Calu3 (cell line): ENCODE measurements around the gene CRYBG1. TPM values are rescaled to one million over a fixed set of nuclear protein-coding genes. Genes with fewer than 3 reads are reported as not detected.

Experiments used
- BruUV-seq: library from RNA; stranded (reverse); fragments of 400-500 nt; replicated peaks from 2 replicates; lab custom pipeline; 2021; lab: Mats Ljungman, UMichigan
- CTCF ChIA-PET: fragments of 300-600 bp; sonication (Branson Sonifier 250); formaldehyde crosslinking; loops from one replicate; lab custom pipeline; 2022; ENCODE audit warnings: antibody characterized with exemption; lab: Charles Lee
- DNase-seq: peaks from one replicate; pipeline ENCODE4 v3.0.0; 2022
- H3K27ac Mint-ChIP-seq: one replicate; pipeline ENCODE4 v1.8.0; 2022; ENCODE audit warnings: mixed read lengths; ENCODE audit not compliant: unreplicated experiment
- H3K27me3 Mint-ChIP-seq: one replicate; pipeline ENCODE4 v1.8.0; 2022; ENCODE audit warnings: mixed read lengths; ENCODE audit not compliant: unreplicated experiment
- H3K36me3 Mint-ChIP-seq: one replicate; pipeline ENCODE4 v1.8.0; 2022; ENCODE audit warnings: mild to moderate bottlenecking, moderate library complexity, mixed read lengths; ENCODE audit not compliant: insufficient read depth, unreplicated experiment
- H3K4me1 Mint-ChIP-seq: one replicate; pipeline ENCODE4 v1.8.0; 2022; ENCODE audit warnings: mild to moderate bottlenecking, low read depth, mixed read lengths; ENCODE audit not compliant: unreplicated experiment
- H3K4me3 Mint-ChIP-seq: one replicate; pipeline ENCODE4 v1.8.0; 2022; ENCODE audit warnings: mild to moderate bottlenecking, low read depth, moderate library complexity, mixed read lengths; ENCODE audit not compliant: unreplicated experiment
- H3K9me3 Mint-ChIP-seq: one replicate; pipeline ENCODE4 v1.8.0; 2022; ENCODE audit warnings: low read depth, mixed read lengths; ENCODE audit not compliant: unreplicated experiment
- intact Hi-C: fragments of 100-400 bp; cut with micrococcal nuclease; formaldehyde crosslinking; loops from one replicate; pipeline ENCODE4 v1.10.0; 2022; ENCODE audit not compliant: unreplicated experiment
- total RNA-seq: library from RNA; stranded (reverse); gene quantifications from 2 replicates; pipeline ENCODE4 v1.2.3, GENCODE V29; 2022
- TF ChIP-seq, protein P1 (sequence below): fragments of 200-600 bp; IDR thresholded peaks from one replicate; pipeline ENCODE4 v1.8.0; 2022; ENCODE audit warnings: antibody characterized with exemption; ENCODE audit not compliant: unreplicated experiment

CRYBG1 gene
- total RNA-seq, 1 experiment from 2014 or later, result 40.7 TPM

DNA sequence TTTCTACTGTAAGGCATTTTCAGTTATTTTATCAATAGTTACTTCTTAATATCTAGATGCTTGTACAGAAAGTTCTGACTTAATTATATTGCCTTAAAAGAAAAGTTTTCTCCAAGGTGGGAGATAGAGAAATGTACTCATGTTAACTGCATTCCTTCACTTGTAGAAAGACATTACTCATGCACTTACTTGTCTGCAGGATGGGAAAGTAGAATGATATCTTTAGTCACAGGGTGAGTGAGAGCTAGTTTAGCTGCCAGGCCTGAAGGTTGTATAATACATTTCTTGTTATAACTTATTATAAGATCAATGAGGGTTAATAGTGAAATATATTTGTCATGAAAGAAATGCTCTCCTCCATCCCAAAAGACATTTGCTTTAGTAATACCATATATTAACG is 92.1 kb downstream of the CRYBG1 start:
- Mint-ChIP-seq H3K9me3 (no peaks in the 10 kb centered on the region), H3K36me3 (no peaks in the 10 kb centered on the region), H3K4me3 (no peak overlapping the region), H3K4me1 (peaks cover 28% of the 10 kb centered on the region), H3K27me3 (no peaks in the 10 kb centered on the region), H3K27ac (no peak overlapping the region)
- TF ChIP-seq, protein P1, sequence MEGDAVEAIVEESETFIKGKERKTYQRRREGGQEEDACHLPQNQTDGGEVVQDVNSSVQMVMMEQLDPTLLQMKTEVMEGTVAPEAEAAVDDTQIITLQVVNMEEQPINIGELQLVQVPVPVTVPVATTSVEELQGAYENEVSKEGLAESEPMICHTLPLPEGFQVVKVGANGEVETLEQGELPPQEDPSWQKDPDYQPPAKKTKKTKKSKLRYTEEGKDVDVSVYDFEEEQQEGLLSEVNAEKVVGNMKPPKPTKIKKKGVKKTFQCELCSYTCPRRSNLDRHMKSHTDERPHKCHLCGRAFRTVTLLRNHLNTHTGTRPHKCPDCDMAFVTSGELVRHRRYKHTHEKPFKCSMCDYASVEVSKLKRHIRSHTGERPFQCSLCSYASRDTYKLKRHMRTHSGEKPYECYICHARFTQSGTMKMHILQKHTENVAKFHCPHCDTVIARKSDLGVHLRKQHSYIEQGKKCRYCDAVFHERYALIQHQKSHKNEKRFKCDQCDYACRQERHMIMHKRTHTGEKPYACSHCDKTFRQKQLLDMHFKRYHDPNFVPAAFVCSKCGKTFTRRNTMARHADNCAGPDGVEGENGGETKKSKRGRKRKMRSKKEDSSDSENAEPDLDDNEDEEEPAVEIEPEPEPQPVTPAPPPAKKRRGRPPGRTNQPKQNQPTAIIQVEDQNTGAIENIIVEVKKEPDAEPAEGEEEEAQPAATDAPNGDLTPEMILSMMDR, result no peak
- BruUV-seq, result no TSS peak
- intact Hi-C loops, result no loop called here
- DNase-seq, result no peak
- CTCF ChIA-PET, result interaction anchor here (0.6 to 1.1 kb wide), 3 partner anchors 9 to 119 kb away, joined by 3 to 4 read pairs (median 3); no protein-coding TSS in a partner anchor

DNA sequence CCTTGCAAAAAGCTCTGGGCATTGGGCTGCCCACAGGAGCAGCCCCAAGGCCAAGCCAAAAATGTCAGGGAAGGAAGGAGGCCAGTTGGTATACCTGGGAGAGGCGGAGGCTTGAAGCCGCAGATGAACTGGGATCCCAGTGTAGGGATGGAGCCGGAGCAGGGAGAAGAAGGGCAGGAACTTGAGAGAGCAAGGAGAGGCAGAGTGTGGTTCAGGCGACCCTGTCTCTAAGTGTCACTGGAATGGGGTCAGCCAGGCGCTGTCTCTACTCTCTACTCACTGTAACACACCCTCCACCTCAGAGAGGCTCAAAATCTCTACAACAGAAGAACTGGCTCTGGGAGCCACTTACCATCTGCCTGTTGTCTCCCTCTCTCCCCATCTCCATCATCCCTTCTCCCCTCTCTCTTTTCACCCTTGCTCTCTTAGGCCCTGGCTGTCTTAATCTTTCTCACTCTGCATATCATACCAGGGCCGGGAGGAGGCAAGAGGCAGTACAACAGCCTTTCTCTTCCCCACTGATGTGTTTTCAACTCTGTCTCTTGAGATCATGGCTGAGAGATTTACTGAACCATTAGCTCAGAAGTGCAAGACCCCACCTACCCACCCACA is 93.3 kb downstream of the CRYBG1 start:
- Mint-ChIP-seq H3K4me1 (peaks cover 33% of the 10 kb centered on the region), H3K27ac (no peak overlapping the region), H3K9me3 (no peaks in the 10 kb centered on the region), H3K4me3 (no peak overlapping the region), H3K36me3 (no peaks in the 10 kb centered on the region), H3K27me3 (no peaks in the 10 kb centered on the region)
- BruUV-seq, result no TSS peak
- no peak for DNase-seq
- CTCF ChIA-PET, result interaction anchor here (0.5 kb wide), 1 partner anchor 11 kb away, joined by 5 read pairs; no protein-coding TSS in a partner anchor
- TF ChIP-seq, protein P1, result no peak
- intact Hi-C loops, result no loop called here

DNA sequence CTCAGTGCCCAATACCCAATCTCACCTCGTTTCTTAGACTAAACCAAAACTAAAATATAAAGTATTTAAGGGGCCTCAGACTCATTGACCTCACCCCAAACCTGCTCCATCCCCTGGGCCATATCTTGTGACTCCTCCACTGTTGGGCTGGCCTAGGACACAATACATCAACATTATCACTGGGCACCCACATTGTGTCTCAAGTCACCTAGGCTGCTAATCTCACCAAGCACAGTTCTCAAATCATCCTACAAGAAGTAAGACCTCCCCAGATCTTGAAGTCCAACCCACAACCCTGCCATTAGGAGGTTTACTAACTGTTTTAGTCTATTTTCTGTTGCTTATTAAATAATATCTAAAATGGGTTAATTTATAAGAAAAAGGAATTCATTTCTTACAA is 96.2 kb downstream of the CRYBG1 start:
- no peaks in the 10 kb centered on the region for H3K27me3 Mint-ChIP-seq
- no peaks in the 10 kb centered on the region for H3K36me3 Mint-ChIP-seq
- BruUV-seq, result no TSS peak
- no peaks in the 10 kb centered on the region for H3K9me3 Mint-ChIP-seq
- H3K4me1 Mint-ChIP-seq, result peaks cover 23% of the 10 kb centered on the region
- DNase-seq, result no peak
- intact Hi-C loops, result no loop called here
- H3K27ac Mint-ChIP-seq, result no peak overlapping the region
- TF ChIP-seq, protein P1, result no peak
- CTCF ChIA-PET, result no interaction called here
- H3K4me3 Mint-ChIP-seq, result no peak overlapping the region

DNA sequence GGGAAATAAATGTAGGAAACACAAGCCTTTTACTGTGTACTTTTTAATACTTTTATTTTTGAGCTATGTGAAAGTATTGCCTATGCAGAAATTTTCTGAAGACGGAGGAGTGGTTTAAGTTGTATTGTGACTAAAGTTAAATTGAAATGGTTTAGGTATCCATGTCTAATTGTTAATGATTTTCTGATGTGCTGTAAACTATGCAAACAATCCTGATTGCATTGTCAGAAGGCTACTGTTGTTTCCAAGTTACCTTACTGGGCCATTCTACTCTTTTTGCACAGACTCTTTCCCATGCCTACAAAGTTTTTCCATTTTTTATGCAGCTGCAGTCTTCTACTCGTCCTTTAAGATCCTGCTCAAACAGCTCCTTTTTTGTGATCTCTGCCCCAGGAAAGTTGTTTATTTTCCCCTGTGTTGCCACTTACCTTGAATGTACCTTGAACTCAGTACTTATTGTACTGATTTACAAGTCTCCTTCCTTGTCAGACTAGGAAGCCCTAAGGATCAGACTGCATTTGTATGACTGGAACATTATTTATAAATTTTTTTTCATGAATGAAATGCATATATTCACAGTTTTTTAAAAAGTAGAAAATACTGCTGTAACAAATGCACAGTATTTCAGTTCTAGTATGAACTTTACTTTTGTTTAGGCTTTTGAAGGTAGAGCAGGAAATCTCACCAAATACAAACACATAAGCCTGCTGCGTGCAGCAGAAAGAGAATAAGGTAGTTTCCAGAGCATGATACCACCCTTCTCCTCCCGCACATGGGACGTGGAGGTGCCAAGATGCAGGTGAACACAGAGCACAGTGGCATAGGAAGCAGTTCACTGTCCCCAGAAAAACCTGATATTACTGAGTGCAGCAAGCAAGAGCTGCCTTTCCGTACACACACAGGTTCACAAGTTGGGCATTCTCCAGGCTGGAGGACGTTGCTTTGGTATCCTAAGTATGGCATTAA is 97.8 kb downstream of the CRYBG1 start:
- CTCF ChIA-PET, result interaction anchor here (0.5 to 1.0 kb wide), 2 partner anchors 47 to 58 kb away, joined by 3 read pairs; no protein-coding TSS in a partner anchor
- TF ChIP-seq, protein P1, result no peak
- intact Hi-C loops, result no loop called here

More for the DNA sequence above, 97.8 kb downstream of the CRYBG1 start:
- Mint-ChIP-seq H3K27ac (no peak overlapping the region), H3K4me3 (no peak overlapping the region), H3K27me3 (no peaks in the 10 kb centered on the region), H3K36me3 (no peaks in the 10 kb centered on the region), H3K9me3 (no peaks in the 10 kb centered on the region), H3K4me1 (peaks cover 23% of the 10 kb centered on the region)
- no TSS peak for BruUV-seq
- no peak for DNase-seq
